H9 (cell line): Measurements from ENCODE around the gene MCEMP1. TPM values are rescaled to one million over a fixed set of nuclear protein-coding genes. Genes with fewer than 3 reads are reported as not detected.

Source experiments
- DNase-seq: peaks from one replicate; pipeline ENCODE4 v3.0.0-alpha.2; 2017
- H2AFZ ChIP-seq: one replicate; pipeline ENCODE4 v1.6.1; 2013; ENCODE audit warnings: mild to moderate bottlenecking, low read length, control low read depth, moderate library complexity
- H2AK5ac ChIP-seq: 2 replicates; pipeline ENCODE4 v1.6.1; 2013; ENCODE audit warnings: low read length, control low read depth, mixed read lengths; ENCODE audit not compliant: insufficient read length
- H2BK120ac ChIP-seq: one replicate; pipeline ENCODE4 v1.6.1; 2013; ENCODE audit warnings: low read depth, mild to moderate bottlenecking, low read length, control low read depth, inconsistent platforms; ENCODE audit not compliant: poor library complexity, severe bottlenecking
- H2BK12ac ChIP-seq: 2 replicates; pipeline ENCODE4 v1.6.1; 2013; ENCODE audit warnings: low read length, control low read depth, mixed read lengths, low read depth; ENCODE audit not compliant: insufficient read length
- H2BK15ac ChIP-seq: 2 replicates; pipeline ENCODE4 v1.6.1; 2013; ENCODE audit warnings: low read depth, low read length, control low read depth
- H2BK20ac ChIP-seq: one replicate; pipeline ENCODE4 v1.6.1; 2013; ENCODE audit warnings: low read depth, mild to moderate bottlenecking, low read length, control low read depth, inconsistent platforms; ENCODE audit not compliant: poor library complexity, severe bottlenecking
- H2BK5ac ChIP-seq: 2 replicates; pipeline ENCODE4 v1.6.1; 2013; ENCODE audit warnings: low read length, control low read depth, mixed read lengths; ENCODE audit not compliant: insufficient read length
- H3K14ac ChIP-seq: 2 replicates; pipeline ENCODE4 v1.6.1; 2013; ENCODE audit warnings: low read length, control low read depth; ENCODE audit not compliant: insufficient read depth
- H3K18ac ChIP-seq: 2 replicates; pipeline ENCODE4 v1.6.1; 2013; ENCODE audit warnings: low read depth, mild to moderate bottlenecking, mixed read lengths, low read length, control low read depth; ENCODE audit not compliant: insufficient read length
- H3K23ac ChIP-seq: 2 replicates; pipeline ENCODE4 v1.6.1; 2013; ENCODE audit warnings: low read length, control low read depth, mixed read lengths, low read depth; ENCODE audit not compliant: insufficient read length
- H3K23me2 ChIP-seq: 2 replicates; pipeline ENCODE4 v1.6.1; 2013; ENCODE audit warnings: low read depth, mild to moderate bottlenecking, mixed read lengths, low read length, control low read depth; ENCODE audit not compliant: insufficient read length, poor library complexity, severe bottlenecking
- H3K27ac ChIP-seq: 2 replicates; pipeline ENCODE4 v1.5.1; 2013; ENCODE audit warnings: low read length, control low read depth, mixed read lengths, low read depth; ENCODE audit not compliant: insufficient read length
- H3K27me3 ChIP-seq: 2 replicates; pipeline ENCODE4 v1.6.1; 2013; ENCODE audit warnings: low read length, control low read depth, inconsistent platforms; ENCODE audit not compliant: insufficient read depth
- H3K4ac ChIP-seq: 2 replicates; pipeline ENCODE4 v1.6.1; 2013; ENCODE audit warnings: low read depth, mild to moderate bottlenecking, control low read depth, inconsistent platforms, low read length, moderate library complexity
- H3K4me1 ChIP-seq: 2 replicates; pipeline ENCODE4 v1.6.1; 2013; ENCODE audit warnings: low read length, control low read depth, inconsistent platforms; ENCODE audit not compliant: insufficient read depth
- H3K4me2 ChIP-seq: 2 replicates; pipeline ENCODE4 v1.6.1; 2013; ENCODE audit warnings: low read length, control low read depth, mixed read lengths; ENCODE audit not compliant: insufficient read length, insufficient read depth
- H3K56ac ChIP-seq: 2 replicates; pipeline ENCODE4 v1.6.1; 2013; ENCODE audit warnings: low read depth, mild to moderate bottlenecking, mixed read lengths, low read length, control low read depth; ENCODE audit not compliant: insufficient read length
- H3K79me1 ChIP-seq: 2 replicates; pipeline ENCODE4 v1.6.1; 2013; ENCODE audit warnings: low read depth, mild to moderate bottlenecking, moderate library complexity, low read length, control low read depth, inconsistent platforms; ENCODE audit not compliant: insufficient read depth, poor library complexity, severe bottlenecking
- H3K79me2 ChIP-seq: 2 replicates; pipeline ENCODE4 v1.6.1; 2013; ENCODE audit warnings: low read length, control low read depth, inconsistent platforms; ENCODE audit not compliant: insufficient read depth
- H3K9ac ChIP-seq: 2 replicates; pipeline ENCODE4 v1.6.1; 2013; ENCODE audit warnings: low read length, control low read depth, mixed read lengths; ENCODE audit not compliant: insufficient read length; ENCODE audit errors: extremely low read depth
- H3K9me3 ChIP-seq: one replicate; pipeline ENCODE4 v1.6.1; 2013; ENCODE audit warnings: low read depth, low read length, inconsistent platforms; ENCODE audit not compliant: control insufficient read depth
- H3T11ph ChIP-seq: one replicate; pipeline ENCODE4 v1.6.1; 2013; ENCODE audit warnings: mild to moderate bottlenecking, low read length, control low read depth, inconsistent platforms
- H4K20me1 ChIP-seq: one replicate; pipeline ENCODE4 v1.6.1; 2013; ENCODE audit not compliant: control insufficient read depth, insufficient read length, insufficient read depth
- H4K5ac ChIP-seq: 2 replicates; pipeline ENCODE4 v1.6.1; 2013; ENCODE audit warnings: low read depth, mild to moderate bottlenecking, mixed read lengths, low read length, control low read depth; ENCODE audit not compliant: insufficient read length
- H4K8ac ChIP-seq: replicated peaks from 2 replicates; pipeline ENCODE4 v1.6.1; 2013; ENCODE audit warnings: low read length, control low read depth, mixed read lengths, low read depth; ENCODE audit not compliant: insufficient read length
- H4K91ac ChIP-seq: 2 replicates; pipeline ENCODE4 v1.6.1; 2013; ENCODE audit warnings: low read depth, mild to moderate bottlenecking, moderate library complexity, mixed read lengths, low read length, control low read depth; ENCODE audit not compliant: insufficient read length
- H3K27ac Mint-ChIP-seq, 3 experiments: 2 replicates in 2 of 3; 3 replicates in 1 of 3; pipeline ENCODE4 v1.8.0; 2020 to 2021; ENCODE audit warnings: mixed read lengths in 3 of 3, mild to moderate bottlenecking in 1 of 3, moderate library complexity in 1 of 3
- H3K27me3 Mint-ChIP-seq: 2 replicates; pipeline ENCODE4 v1.8.0; 2021; ENCODE audit warnings: low read depth, mild to moderate bottlenecking, moderate library complexity, mixed read lengths
- H3K36me3 Mint-ChIP-seq, 3 experiments: 2 replicates in 2 of 3; 3 replicates in 1 of 3; pipeline ENCODE4 v1.8.0; 2020 to 2021; ENCODE audit warnings: low read depth in 3 of 3, mixed read lengths in 3 of 3; ENCODE audit not compliant: insufficient read depth in 1 of 3
- H3K4me1 Mint-ChIP-seq, 2 experiments: 2 replicates each; pipeline ENCODE4 v1.8.0; 2020; ENCODE audit warnings: mixed read lengths in 2 of 2
- H3K4me3 Mint-ChIP-seq, 2 experiments: 2 replicates in 1 of 2; 3 replicates in 1 of 2; pipeline ENCODE4 v1.8.0; 2020 to 2021; ENCODE audit warnings: mild to moderate bottlenecking in 2 of 2, mixed read lengths in 2 of 2, moderate library complexity in 1 of 2
- H3K9me3 Mint-ChIP-seq, 2 experiments: 2 replicates in 1 of 2; 3 replicates in 1 of 2; pipeline ENCODE4 v1.8.0; 2020; ENCODE audit warnings: mild to moderate bottlenecking in 2 of 2, mixed read lengths in 2 of 2, moderate library complexity in 1 of 2
- CTCF ChIP-seq: fragments of 200-600 bp; sonication (generic); conservative IDR thresholded peaks from 3 replicates; pipeline ENCODE4 v1.8.0; 2021; ENCODE audit warnings: antibody characterized with exemption, mild to moderate bottlenecking
- WGBS: extraction: QIAGEN DNeasy Blood & Tissue Kit; methylation state at CpG from one replicate; pipeline ENCODE4 v1.1.7; 2013; ENCODE audit warnings: missing lambda C conversion rate, low lambda C conversion rate, mixed read lengths; ENCODE audit not compliant: insufficient read length; ENCODE audit errors: extremely low coverage; 5-methylcytosine and 5-hydroxymethylcytosine counted together
- total RNA-seq: library from RNA; stranded (reverse); gene quantifications from 2 replicates; pipeline ENCODE4 v1.2.1, GENCODE V29; 2021

The MCEMP1 gene
- total RNA-seq, 1 experiment from 2014 or later, result not detected

GRCh38 chr19:7632340-7633203 is 44.3 kb upstream of the MCEMP1 start:
- no peak overlapping the region for H3K27ac Mint-ChIP-seq
- H2AK5ac ChIP-seq, result no peak overlapping the region
- no peak overlapping the region for H4K91ac ChIP-seq
- no peak overlapping the region for H2BK120ac ChIP-seq
- peaks cover 30% of the 10 kb centered on the region for H3K27me3 Mint-ChIP-seq
- no peak overlapping the region for H2BK5ac ChIP-seq
- no peak overlapping the region for H2BK15ac ChIP-seq
- peaks cover 24% of the 10 kb centered on the region; the same call in 1 of the 2 replicates for H3K79me2 ChIP-seq
- H3K4me2 ChIP-seq, result no peak overlapping the region
- no peak overlapping the region for H3K56ac ChIP-seq
- no peak overlapping the region for H3K18ac ChIP-seq
- H4K5ac ChIP-seq, result no peak overlapping the region
- no peak overlapping the region for H3K23ac ChIP-seq
- peaks cover 16% of the 10 kb centered on the region; the same call in 1 of the 2 replicates for H3K27me3 ChIP-seq
- peaks cover 15 to 28% of the 10 kb centered on the region in 2 experiments for H3K4me1 Mint-ChIP-seq
- DNase-seq, result no peak
- H3K4me3 Mint-ChIP-seq, result no peak overlapping the region; a peak in 1 of 5 replicates
- no peak overlapping the region for H4K8ac ChIP-seq
- no peak overlapping the region for H2AFZ ChIP-seq
- H3K9ac ChIP-seq, result no peak overlapping the region
- no peak for TF ChIP-seq CTCF
- no peak overlapping the region for H3K27ac ChIP-seq
- peaks cover 0 to 9% (median 8%) of the 10 kb centered on the region in 3 experiments; a peak in 4 of 7 replicates for H3K36me3 Mint-ChIP-seq
- no peak overlapping the region for H2BK12ac ChIP-seq
- no peak overlapping the region for H3T11ph ChIP-seq
- H4K20me1 ChIP-seq, result no peaks in the 10 kb centered on the region
- H3K14ac ChIP-seq, result no peak overlapping the region
- no peaks in the 10 kb centered on the region for H3K4me1 ChIP-seq
- no CpG with 5 or more reads among the region's 40 CpGs for WGBS
- H3K9me3 Mint-ChIP-seq, result no peaks in the 10 kb centered on the region; a peak in 2 of 5 replicates
- H3K4ac ChIP-seq, result no peak overlapping the region
- H3K23me2 ChIP-seq, result peaks cover 14% of the 10 kb centered on the region
- H3K79me1 ChIP-seq, result peaks cover 16% of the 10 kb centered on the region
- no peaks in the 10 kb centered on the region for H3K9me3 ChIP-seq
- no peak overlapping the region for H2BK20ac ChIP-seq
